Activated effector memory CD4-positive, alpha-beta T cell treated with Interleukin-2 at 50 U/mL for 16 hours (primary cell): ENCODE measurements around the gene BANF1.
"Not testable (repeated sequence)": the region's sequence is repeated elsewhere in the genome, so short reads cannot be mapped to it uniquely, and the experiment has no call there.

Experiments used
- DNase-seq: peaks from one replicate; pipeline ENCODE4 v3.0.0-alpha.2; 2020

BANF1 gene

DNA sequence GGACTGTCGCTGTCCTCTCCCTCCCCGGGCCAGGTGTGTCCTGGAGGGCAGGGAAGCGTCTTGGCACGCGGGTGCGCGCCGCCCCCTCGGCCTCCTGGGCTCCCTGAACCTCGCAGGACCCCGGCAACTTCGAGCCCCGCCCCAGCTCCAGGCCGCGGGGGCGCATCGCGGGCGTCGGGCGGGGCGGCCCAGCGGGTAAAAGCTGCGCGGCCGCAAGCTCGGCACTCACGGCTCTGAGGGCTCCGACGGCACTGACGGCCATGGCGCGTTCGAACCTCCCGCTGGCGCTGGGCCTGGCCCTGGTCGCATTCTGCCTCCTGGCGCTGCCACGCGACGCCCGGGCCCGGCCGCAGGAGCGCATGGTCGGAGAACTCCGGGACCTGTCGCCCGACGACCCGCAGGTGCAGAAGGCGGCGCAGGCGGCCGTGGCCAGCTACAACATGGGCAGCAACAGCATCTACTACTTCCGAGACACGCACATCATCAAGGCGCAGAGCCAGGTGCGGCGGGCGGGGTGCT lies 9.5 kb downstream of the BANF1 start, which contains the start of gene CST6:
Gene CST6, plus strand, starts transcription at position 224 of the 519 bp plus-strand sequence. Its CDS starts 37 bp downstream, at position 261.
- no peak for DNase-seq

DNA sequence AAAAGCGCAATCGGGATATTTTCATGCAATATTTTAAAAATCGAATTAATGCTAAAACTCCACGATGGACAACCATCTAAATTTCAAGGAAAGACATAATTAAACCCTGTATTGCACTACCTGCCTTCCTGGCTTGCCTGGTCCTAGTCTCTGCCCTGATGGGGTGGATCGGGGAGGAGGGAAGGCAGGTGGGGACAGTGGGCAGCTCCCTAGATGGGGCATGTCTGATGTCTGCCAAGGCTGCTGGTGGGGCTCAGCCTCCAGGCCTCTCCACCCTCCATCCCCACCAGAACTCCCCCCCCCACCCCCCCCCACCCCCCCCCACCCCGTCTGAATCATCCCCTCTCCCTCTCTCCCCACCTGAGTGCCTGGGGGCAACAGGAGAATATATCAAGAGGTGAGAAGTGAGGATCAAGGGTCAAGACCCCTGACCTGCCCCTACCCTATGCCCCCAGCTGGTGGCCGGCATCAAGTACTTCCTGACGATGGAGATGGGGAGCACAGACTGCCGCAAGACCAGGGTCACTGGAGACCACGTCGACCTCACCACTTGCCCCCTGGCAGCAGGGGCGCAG lies 10.2 kb downstream of the BANF1 start:
- DNase-seq: no peak

DNA sequence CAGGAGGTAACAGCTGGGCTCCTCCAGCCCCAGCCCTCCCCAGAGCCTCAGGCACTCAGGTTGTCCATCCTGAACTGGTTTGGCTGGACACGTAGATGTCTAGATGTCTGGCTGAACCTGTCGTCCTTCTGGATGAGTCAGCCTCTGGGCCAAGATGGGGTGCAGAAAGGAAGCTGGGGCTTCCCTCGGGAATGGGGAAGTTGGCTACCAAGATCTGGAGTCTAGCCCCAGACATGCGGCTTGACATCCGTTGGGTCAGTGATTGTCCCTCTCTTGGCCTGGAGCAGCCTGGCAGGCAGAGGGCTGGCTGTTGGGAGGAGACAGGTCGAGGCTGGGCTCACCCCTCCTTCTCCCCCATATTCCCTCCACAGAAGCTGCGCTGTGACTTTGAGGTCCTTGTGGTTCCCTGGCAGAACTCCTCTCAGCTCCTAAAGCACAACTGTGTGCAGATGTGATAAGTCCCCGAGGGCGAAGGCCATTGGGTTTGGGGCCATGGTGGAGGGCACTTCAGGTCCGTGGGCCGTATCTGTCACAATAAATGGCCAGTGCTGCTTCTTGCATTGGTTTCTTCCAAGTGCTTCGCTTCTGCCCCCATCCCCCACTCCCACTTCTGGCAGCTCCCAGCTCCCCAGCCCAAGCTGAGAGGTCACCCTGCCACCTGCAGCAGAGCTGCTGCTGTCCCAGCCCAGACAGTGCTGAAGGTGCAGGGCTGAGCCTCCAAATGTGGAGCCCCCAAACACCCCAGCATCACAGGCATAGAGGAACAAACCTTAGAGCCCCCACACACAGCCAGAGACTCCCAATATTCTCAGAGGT lies 10.9 kb downstream of the BANF1 start:
- no peak for DNase-seq

DNA sequence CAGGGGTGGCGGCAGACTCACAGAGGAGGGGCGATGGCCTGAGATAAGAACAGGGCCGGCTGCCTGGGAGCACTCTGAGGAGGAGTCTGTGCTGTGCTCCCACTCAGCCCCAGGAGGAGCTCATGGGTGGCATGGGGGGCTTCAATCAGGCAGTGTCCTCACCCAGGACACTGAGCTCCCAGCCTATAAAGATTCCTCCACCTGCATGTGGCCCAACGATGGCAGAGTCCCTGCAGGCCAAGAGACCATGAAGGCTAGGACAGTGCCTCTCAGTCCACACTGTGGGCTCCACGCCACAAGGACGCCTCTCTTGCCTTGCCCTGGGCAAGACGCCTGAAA lies 11.4 kb downstream of the BANF1 start:
- DNase-seq: no peak

DNA sequence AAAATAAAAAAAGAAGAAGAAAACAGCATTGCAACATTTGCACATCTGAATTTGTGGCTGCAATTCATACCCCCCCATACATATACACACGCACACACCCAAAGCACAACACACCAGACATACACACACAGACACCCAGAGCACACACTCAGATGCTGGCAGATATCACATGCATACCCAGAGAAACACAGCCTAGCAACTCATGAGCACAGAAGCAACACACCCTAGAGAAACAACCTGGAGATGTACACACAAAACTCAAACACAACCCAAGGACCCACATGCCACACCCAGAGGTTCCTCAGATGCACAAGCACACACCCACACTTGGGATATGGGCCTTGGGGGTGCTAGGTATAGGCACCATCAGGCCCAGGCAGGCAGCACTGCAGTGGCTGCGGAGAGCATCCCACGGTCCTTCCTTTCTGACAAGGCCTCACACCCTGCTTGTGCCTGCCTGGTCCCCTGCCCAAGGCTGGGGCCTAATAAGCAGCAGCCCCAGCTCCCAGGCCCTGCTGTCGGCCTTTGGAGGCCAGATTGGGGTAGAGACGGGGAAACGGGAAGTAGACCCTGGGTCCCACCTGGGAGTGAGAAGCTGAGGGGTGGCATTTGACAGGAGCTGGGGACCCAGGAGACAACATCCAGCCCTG lies 12.6 kb downstream of the BANF1 start:
- DNase-seq: no peak

DNA sequence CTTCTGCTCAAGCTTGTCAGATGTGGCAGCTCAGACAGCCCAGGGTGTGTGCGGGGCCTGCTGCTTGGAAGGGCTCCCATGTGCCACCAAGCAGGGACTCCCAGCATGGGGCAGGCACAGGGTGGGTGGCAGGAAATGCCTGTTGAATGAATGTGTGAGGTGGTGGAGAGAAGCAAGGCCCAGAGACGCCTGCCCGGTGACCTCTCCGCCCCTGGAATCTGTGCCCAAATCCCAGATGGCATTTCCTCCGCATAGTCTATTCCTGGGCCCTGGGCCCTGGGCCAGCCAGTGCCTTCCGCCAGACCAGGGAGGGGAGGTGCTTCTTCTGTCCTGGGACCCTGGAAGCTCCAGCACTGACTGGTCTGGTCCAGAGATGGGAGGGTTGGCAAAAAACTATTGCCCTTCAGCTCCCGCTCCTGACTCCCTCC lies 13.2 kb downstream of the BANF1 start:
- DNase-seq: no peak

DNA sequence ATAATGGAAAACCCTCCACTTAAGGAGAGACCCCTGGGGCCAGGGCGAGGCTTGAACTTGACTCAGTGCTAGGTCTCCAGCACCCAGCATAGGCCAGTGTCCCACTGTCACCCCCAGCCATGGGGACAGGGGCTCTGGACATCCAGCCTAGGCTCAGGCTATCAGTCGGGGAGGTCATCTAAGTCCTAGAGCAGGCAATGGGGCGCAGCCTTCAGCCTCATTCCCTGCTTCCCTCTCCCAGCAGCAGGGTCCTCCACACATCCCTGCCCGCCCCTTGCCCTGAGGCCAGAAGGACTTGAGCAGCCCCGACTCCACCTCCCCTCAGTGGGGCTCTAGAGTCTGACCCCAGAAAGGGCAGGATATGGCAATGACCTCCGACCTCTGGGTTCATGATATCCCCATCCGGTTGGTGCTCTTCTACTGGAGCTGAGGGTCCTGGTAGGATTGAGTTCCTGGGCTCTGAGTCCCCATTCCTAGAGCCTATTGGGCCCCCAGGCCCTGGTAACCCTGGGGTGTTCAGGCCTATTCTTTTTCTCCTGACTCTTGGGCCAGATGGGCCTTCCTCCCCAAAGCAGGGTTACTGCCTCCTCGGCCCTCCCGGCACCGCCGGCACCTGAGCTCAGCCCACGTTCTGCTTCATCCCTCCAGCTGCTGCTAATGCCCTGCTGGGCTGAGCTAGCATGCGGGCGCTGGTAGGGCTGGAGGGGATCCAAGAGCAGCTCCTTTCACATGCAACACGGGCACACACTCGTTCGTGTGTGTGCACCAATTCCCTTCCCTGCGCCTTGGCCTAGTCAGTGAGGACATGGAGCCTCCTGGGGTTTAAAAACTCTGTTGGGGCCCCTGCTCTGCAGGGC lies 13.9 kb downstream of the BANF1 start:
- DNase-seq: no peak

DNA sequence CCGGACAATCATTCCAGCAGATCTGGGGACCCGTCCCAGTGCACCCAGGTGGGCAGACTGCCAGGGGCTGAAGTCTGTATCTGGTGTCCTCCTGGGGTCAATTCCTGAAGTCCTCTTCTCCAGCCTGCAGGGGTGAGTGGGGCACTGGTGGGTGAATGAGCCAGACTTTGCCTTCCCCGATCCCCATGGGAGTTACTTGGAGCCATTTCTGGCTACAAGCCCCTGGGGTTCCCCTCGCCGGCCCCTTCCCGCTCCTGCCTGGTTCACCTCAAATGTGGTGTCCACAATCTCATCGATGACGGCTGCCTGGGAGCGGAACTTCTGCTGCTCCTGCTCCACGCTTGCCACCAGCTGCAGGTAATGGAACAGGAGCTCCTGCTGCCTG lies 14.5 kb downstream of the BANF1 start:
- DNase-seq: no peak

DNA sequence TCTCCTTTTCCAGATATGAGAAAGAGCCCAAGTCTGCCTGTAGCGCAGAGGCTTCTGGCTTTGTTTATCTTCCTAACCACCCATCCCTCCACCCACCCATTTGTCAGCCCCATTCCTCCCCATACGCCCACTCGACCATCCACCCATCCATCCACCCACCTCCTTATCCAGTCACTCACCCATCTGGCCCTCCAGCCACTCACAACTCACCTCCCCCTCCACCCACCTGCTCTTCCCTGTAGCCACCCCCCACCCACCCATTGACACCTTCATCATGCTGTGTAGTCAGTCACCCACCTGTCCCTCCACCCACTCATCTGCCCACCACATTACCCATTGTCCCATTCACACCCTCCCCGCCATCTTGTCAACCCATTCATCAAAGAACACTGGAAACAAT lies 15.0 kb downstream of the BANF1 start:
- no peak for DNase-seq

DNA sequence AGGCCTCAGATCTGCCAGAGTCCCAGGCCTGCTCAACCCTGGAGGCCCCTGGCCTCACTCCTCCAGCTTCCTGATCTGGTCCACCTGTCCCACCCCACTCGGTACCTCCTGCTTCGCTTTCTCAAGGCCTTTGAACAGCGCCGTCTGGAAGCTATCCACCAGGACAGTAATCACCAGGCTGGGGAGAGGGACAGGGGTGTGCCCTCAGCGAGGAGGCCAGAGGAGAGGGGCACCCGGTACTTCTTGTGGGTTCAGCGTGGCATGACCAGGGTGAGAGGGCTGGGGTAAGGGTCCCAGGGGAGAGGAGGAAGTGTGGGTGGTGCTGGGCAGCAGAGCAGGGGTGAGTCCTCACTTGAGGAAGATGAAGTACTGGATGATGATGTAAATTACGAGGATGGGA lies 17.9 kb downstream of the BANF1 start:
- no peak for DNase-seq

DNA sequence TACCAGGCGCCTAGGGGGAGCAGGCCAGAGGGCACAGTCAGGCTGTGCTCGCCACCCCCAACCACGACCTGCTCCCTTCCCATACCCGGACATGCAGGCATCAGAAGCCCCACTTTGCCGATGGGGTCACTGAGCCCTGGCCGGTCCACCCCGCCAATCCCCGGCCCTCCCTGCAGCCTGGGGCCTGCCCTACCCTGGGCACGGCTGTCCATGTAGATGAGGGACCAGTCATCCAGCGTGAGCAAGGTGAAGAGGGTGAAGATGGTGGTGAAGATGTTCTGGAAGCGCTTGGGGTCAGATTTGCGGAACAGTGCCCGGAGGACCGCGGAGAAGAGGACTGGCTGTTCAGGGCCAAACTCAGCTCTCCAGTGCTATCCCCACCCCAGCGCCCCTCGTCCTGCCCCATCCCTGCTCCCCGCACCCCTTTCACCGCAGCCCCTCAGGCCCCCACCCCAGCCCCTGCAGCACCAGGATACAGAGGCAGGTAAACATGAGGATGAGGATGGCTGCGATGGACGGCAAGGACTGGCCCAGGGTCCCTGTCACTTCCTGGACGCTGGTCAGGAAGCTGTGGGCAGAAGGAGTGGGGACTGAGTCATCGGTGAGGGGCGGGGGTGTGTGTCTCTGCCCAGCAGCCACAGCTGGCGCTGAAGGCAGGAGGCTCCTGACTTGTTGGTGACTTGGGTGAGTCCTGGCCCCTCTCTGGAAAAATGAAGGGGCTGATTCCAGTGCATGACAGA lies 18.5 kb downstream of the BANF1 start:
- no peak for DNase-seq

DNA sequence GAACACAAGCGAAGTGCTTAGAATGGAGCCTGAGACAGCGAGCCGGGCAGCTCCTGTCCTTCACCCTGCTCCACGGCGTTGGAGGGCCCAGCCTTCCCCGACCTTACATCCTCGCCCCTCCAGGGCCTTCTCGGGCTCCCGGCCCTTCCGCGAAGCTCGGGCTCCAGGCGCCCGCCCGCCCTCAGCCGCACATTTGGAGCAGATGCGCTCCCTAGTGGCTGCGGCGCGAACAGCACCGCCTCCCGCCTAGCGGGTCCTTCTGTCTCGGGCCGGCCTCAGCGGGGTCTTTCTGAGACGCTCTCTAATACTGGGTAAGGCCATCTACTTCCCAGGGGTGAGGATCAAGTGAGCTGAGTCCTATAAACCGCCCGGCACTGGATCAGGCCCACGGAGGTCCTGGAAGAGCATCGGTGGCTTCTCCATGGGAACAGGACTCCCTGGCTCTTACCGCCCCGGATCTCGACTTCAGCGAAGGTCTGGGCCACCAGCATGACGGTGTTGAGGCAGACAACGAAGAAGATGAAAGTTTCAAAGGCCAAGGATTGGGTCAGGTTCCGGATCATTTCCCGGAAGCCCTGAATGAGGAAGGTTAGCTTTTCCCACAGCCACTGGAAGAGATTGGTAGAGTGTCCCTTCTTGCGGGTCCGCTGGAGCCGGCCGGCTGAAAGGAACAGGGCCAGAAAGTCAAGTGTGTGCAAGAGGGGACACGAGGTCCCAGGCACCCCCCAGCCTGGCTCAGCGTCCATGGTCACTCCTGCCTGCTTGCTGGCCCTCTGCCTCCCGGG lies 20.3 kb downstream of the BANF1 start:
- peak; percentile 63 for DNase-seq

DNA sequence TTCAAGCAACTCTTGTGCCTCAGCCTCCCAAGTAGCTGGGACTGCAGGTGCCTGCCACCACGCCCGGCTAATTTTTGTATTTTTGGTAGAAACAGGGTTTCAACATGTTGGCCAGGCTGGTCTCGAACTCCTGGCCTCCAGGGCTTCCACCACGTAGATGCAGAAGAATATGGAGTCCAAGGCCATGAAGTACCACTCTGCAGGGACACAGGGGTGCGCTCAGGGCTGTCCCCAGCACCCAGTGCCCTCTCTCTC lies 20.8 kb downstream of the BANF1 start:
- not testable (repeated sequence) for DNase-seq

DNA sequence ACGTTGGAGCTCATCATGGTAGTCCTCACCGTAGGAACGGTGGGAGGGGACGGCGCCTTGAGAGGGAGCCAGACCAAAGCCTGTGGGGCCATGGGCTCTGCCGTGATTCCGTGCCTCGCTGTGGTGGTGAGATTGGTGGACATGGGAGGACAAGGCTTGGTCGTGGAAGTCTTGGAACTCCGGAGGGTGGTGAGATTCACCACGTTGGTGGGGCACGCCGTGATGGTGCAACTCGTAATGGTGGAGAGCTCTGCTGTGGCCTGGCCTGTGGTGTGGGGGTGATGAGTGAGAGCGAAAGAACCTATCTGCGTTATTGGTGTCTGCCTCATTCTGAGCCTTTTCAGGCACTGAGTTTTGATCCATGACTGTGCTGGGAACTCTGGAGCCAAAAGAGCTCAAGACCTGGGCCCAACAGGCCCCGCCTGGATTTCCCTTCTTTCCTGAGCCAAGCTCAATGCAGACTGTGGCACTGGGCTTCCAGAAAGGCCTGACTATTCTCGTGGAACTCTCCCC lies 23.8 kb downstream of the BANF1 start, which contains the start of gene CATSPER1:
Gene CATSPER1, minus strand, starts transcription at position 463 of the 513 bp plus-strand sequence. Its CDS starts 100 bp downstream, at position 363.
- no peak for DNase-seq

DNA sequence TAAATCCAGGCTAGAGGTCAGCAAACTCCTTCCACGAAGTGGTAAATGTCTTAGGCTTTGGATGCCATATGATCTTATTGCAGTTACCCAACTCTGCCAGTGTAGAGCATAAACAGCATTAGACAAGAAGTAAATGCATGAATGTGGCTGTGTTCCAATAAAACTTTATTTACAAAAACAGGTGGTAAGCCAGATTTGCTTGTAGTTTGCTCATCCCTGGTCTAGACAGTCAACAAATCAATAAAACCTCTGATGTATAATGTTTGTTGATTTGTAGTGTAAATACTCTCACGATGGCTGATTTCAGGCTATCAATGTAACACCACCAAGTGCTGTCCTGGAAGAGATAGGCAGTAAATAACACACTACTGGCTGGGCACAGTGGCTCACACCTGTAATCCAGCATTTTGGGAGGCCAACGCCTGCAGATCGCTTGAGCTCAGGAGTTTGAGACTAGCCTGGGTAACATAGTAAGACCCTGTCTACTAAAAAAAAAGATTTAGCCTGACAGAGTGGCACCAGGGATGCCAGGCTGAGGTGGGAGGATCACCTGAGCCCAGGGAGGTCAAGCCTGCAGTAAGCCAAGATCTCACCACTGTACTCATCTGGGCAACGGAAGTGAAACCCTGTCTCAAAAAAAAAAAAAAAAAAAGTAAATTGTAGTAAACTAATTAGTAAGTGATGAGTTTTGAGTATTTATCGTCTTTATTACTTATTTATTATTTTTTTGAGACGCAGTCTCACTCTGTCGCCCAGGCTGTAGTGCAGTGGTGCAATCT lies 30.8 kb downstream of the BANF1 start:
- no peak for DNase-seq

DNA sequence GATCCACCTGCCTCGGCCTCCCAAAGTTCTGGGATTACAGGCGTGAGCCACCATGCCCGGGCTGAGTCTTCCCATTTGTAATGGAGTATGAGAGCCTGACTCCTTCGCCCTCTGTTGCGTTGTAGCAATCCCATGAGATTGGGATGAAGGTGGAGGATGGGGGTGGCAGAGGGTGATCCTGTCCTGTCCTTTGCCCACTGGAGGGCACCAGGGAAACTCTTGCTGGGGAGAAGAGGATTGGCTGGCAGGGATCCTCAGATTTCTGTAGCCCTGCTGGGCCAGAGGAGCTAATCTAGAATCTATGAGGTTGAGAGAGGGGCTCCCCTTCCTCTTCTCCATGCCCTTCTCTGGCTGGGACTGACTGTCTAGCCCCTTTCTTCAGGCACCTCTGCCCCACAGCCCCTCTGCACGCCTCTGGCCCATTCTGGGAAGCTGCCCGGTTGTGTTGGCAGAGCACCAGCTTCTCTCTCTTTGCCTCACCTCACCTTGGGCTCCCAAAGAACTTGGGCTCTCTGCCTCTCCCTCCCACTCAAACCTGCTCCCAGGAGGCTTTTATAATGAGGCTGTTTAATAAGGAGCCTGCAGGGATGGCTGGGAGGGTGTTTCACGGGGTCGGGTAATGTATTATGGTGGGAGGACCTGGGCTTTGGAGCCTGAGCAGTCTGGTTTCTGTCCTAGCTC lies 33.5 kb downstream of the BANF1 start:
- DNase-seq: no peak

DNA sequence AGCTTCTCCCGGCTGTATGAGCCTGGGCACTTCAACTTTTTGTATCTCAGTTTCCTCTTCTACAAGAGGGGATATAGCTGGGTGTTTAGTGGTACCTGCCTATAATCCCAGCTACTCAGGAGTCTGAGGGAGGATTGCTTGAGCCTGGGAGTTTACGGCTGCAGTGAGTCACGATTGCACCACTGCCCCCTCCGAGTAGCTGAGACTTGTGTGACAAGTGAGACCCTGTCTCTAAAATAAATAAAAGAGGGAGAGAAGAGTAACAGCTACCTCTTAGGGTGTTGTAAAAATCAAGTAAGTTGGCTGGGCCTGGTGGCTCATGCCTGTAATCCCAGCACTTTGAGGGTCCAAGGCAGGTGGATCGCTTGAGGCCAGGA lies 34.0 kb downstream of the BANF1 start:
- DNase-seq: no peak

DNA sequence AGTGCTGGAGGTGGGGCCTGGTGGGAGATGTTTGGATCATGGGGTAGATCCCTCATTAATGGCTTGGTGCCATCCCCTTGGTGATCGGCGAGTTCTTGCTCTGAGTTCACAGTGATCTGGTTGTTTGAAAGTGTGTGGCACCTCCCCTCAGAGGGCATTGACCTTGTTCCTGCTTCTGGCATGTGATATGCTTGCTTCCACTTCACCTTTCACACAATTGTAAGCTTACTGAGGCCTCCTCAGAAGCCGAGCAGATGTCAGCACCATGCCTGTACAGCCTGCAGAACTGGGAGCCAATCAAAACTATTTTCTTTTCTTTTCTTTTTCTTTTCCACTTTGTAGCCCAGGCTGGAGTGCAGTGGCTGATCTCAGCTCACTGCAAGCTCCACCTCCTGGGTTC lies 35.0 kb downstream of the BANF1 start:
- no peak for DNase-seq

DNA sequence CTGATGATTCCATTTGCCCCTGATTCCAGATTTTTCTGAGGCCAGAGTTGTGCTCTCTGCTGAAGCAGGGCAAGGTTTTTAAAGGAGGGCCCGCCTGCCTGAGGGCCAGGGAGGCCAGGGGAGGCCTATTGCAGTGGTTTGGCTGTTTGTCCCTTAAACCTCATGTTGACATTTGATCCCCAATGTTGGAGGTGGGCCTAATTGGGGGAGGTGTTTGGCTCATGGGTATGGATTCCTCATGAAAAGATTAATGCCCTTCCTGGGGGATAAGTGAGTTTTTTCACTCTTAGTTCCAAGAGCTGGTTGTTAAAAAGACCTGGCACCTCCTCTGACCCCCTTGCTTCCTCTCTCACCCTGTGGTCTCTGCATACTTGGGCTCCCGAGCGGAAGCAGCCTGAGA lies 37.5 kb downstream of the BANF1 start:
- no peak for DNase-seq
